NK-92 (cell line): ENCODE data around the gene LIMK2.
"Not testable (repeated sequence)": the region's sequence is repeated elsewhere in the genome, so short reads cannot be mapped to it uniquely, and the experiment has no call there.

Source experiments
- DNase-seq: peaks from one replicate; lab custom pipeline; 2025; ENCODE audit not compliant: unreplicated experiment; lab: John Stamatoyannopoulos, UW

LIMK2 gene

GRCh38 chr22:31210556-31211421, 1.3 kb upstream of the LIMK2 start:
- no peak for DNase-seq

GRCh38 chr22:31211482-31211861, 626 bp upstream of the LIMK2 start:
- no peak for DNase-seq

- no peak for DNase-seq
These were observed 908 bp downstream of the LIMK2 start for GRCh38 chr22:31212783-31213629.

GRCh38 chr22:31215018-31215535, 3.0 kb downstream of the LIMK2 start:
- DNase-seq: no peak

GRCh38 chr22:31218565-31219262, 6.6 kb downstream of the LIMK2 start:
- no peak for DNase-seq

GRCh38 chr22:31221084-31221483, 9.0 kb downstream of the LIMK2 start:
- DNase-seq: no peak

- DNase-seq: no peak
These were observed 10.6 kb downstream of the LIMK2 start for GRCh38 chr22:31222736-31223135.

- DNase-seq: no peak
These were observed 11.7 kb downstream of the LIMK2 start for GRCh38 chr22:31223786-31224191.

- not testable (repeated sequence) for DNase-seq
These were observed 12.6 kb downstream of the LIMK2 start for GRCh38 chr22:31224691-31225090.

- no peak for DNase-seq
These were observed 15.1 kb downstream of the LIMK2 start for GRCh38 chr22:31227186-31227585.

GRCh38 chr22:31229402-31230079, 17.4 kb downstream of the LIMK2 start:
- DNase-seq: no peak

- no peak for DNase-seq
These were observed 18.2 kb downstream of the LIMK2 start for GRCh38 chr22:31230155-31230870.

- no peak for DNase-seq
These were observed 18.9 kb downstream of the LIMK2 start for GRCh38 chr22:31230871-31231621.

GRCh38 chr22:31233001-31233400, 20.9 kb downstream of the LIMK2 start:
- no peak for DNase-seq

GRCh38 chr22:31235081-31235480, 23.0 kb downstream of the LIMK2 start:
- DNase-seq: no peak

- not testable (repeated sequence) for DNase-seq
These were observed 23.9 kb downstream of the LIMK2 start for GRCh38 chr22:31236044-31236443.

- DNase-seq: no peak
These were observed 26.0 kb downstream of the LIMK2 start for GRCh38 chr22:31238057-31238456.

GRCh38 chr22:31239771-31240370, 27.8 kb downstream of the LIMK2 start:
- DNase-seq: no peak

GRCh38 chr22:31241200-31241599, 29.1 kb downstream of the LIMK2 start:
- no peak for DNase-seq
